H9 (cell line): ENCODE measurements around the gene TSPAN9. TPM values are rescaled to one million over a fixed set of nuclear protein-coding genes. Genes with fewer than 3 reads are reported as not detected.
A peak's percentile ranks its signal among the peaks of the same experiment; 100 is the strongest.

Experiments
- DNase-seq: peaks from one replicate; pipeline ENCODE4 v3.0.0-alpha.2; 2017
- H2AFZ ChIP-seq: one replicate; pipeline ENCODE4 v1.6.1; 2013; ENCODE audit warnings: mild to moderate bottlenecking, low read length, control low read depth, moderate library complexity
- H2AK5ac ChIP-seq: 2 replicates; pipeline ENCODE4 v1.6.1; 2013; ENCODE audit warnings: low read length, control low read depth, mixed read lengths; ENCODE audit not compliant: insufficient read length
- H2BK120ac ChIP-seq: one replicate; pipeline ENCODE4 v1.6.1; 2013; ENCODE audit warnings: low read depth, mild to moderate bottlenecking, low read length, control low read depth, inconsistent platforms; ENCODE audit not compliant: poor library complexity, severe bottlenecking
- H2BK12ac ChIP-seq: 2 replicates; pipeline ENCODE4 v1.6.1; 2013; ENCODE audit warnings: low read length, control low read depth, mixed read lengths, low read depth; ENCODE audit not compliant: insufficient read length
- H2BK15ac ChIP-seq: 2 replicates; pipeline ENCODE4 v1.6.1; 2013; ENCODE audit warnings: low read depth, low read length, control low read depth
- H2BK20ac ChIP-seq: one replicate; pipeline ENCODE4 v1.6.1; 2013; ENCODE audit warnings: low read depth, mild to moderate bottlenecking, low read length, control low read depth, inconsistent platforms; ENCODE audit not compliant: poor library complexity, severe bottlenecking
- H2BK5ac ChIP-seq: 2 replicates; pipeline ENCODE4 v1.6.1; 2013; ENCODE audit warnings: low read length, control low read depth, mixed read lengths; ENCODE audit not compliant: insufficient read length
- H3K14ac ChIP-seq: 2 replicates; pipeline ENCODE4 v1.6.1; 2013; ENCODE audit warnings: low read length, control low read depth; ENCODE audit not compliant: insufficient read depth
- H3K18ac ChIP-seq: 2 replicates; pipeline ENCODE4 v1.6.1; 2013; ENCODE audit warnings: low read depth, mild to moderate bottlenecking, mixed read lengths, low read length, control low read depth; ENCODE audit not compliant: insufficient read length
- H3K23ac ChIP-seq: 2 replicates; pipeline ENCODE4 v1.6.1; 2013; ENCODE audit warnings: low read length, control low read depth, mixed read lengths, low read depth; ENCODE audit not compliant: insufficient read length
- H3K23me2 ChIP-seq: 2 replicates; pipeline ENCODE4 v1.6.1; 2013; ENCODE audit warnings: low read depth, mild to moderate bottlenecking, mixed read lengths, low read length, control low read depth; ENCODE audit not compliant: insufficient read length, poor library complexity, severe bottlenecking
- H3K27ac ChIP-seq: 2 replicates; pipeline ENCODE4 v1.5.1; 2013; ENCODE audit warnings: low read length, control low read depth, mixed read lengths, low read depth; ENCODE audit not compliant: insufficient read length
- H3K27me3 ChIP-seq: 2 replicates; pipeline ENCODE4 v1.6.1; 2013; ENCODE audit warnings: low read length, control low read depth, inconsistent platforms; ENCODE audit not compliant: insufficient read depth
- H3K4ac ChIP-seq: 2 replicates; pipeline ENCODE4 v1.6.1; 2013; ENCODE audit warnings: low read depth, mild to moderate bottlenecking, control low read depth, inconsistent platforms, low read length, moderate library complexity
- H3K4me1 ChIP-seq: 2 replicates; pipeline ENCODE4 v1.6.1; 2013; ENCODE audit warnings: low read length, control low read depth, inconsistent platforms; ENCODE audit not compliant: insufficient read depth
- H3K4me2 ChIP-seq: 2 replicates; pipeline ENCODE4 v1.6.1; 2013; ENCODE audit warnings: low read length, control low read depth, mixed read lengths; ENCODE audit not compliant: insufficient read length, insufficient read depth
- H3K56ac ChIP-seq: 2 replicates; pipeline ENCODE4 v1.6.1; 2013; ENCODE audit warnings: low read depth, mild to moderate bottlenecking, mixed read lengths, low read length, control low read depth; ENCODE audit not compliant: insufficient read length
- H3K79me1 ChIP-seq: 2 replicates; pipeline ENCODE4 v1.6.1; 2013; ENCODE audit warnings: low read depth, mild to moderate bottlenecking, moderate library complexity, low read length, control low read depth, inconsistent platforms; ENCODE audit not compliant: insufficient read depth, poor library complexity, severe bottlenecking
- H3K79me2 ChIP-seq: 2 replicates; pipeline ENCODE4 v1.6.1; 2013; ENCODE audit warnings: low read length, control low read depth, inconsistent platforms; ENCODE audit not compliant: insufficient read depth
- H3K9ac ChIP-seq: 2 replicates; pipeline ENCODE4 v1.6.1; 2013; ENCODE audit warnings: low read length, control low read depth, mixed read lengths; ENCODE audit not compliant: insufficient read length; ENCODE audit errors: extremely low read depth
- H3K9me3 ChIP-seq: one replicate; pipeline ENCODE4 v1.6.1; 2013; ENCODE audit warnings: low read depth, low read length, inconsistent platforms; ENCODE audit not compliant: control insufficient read depth
- H3T11ph ChIP-seq: one replicate; pipeline ENCODE4 v1.6.1; 2013; ENCODE audit warnings: mild to moderate bottlenecking, low read length, control low read depth, inconsistent platforms
- H4K20me1 ChIP-seq: one replicate; pipeline ENCODE4 v1.6.1; 2013; ENCODE audit not compliant: control insufficient read depth, insufficient read length, insufficient read depth
- H4K5ac ChIP-seq: 2 replicates; pipeline ENCODE4 v1.6.1; 2013; ENCODE audit warnings: low read depth, mild to moderate bottlenecking, mixed read lengths, low read length, control low read depth; ENCODE audit not compliant: insufficient read length
- H4K8ac ChIP-seq: replicated peaks from 2 replicates; pipeline ENCODE4 v1.6.1; 2013; ENCODE audit warnings: low read length, control low read depth, mixed read lengths, low read depth; ENCODE audit not compliant: insufficient read length
- H4K91ac ChIP-seq: 2 replicates; pipeline ENCODE4 v1.6.1; 2013; ENCODE audit warnings: low read depth, mild to moderate bottlenecking, moderate library complexity, mixed read lengths, low read length, control low read depth; ENCODE audit not compliant: insufficient read length
- H3K27ac Mint-ChIP-seq, 3 experiments: 2 replicates in 2 of 3; 3 replicates in 1 of 3; pipeline ENCODE4 v1.8.0; 2020 to 2021; ENCODE audit warnings: mixed read lengths in 3 of 3, mild to moderate bottlenecking in 1 of 3, moderate library complexity in 1 of 3
- H3K27me3 Mint-ChIP-seq: 2 replicates; pipeline ENCODE4 v1.8.0; 2021; ENCODE audit warnings: low read depth, mild to moderate bottlenecking, moderate library complexity, mixed read lengths
- H3K36me3 Mint-ChIP-seq, 3 experiments: 2 replicates in 2 of 3; 3 replicates in 1 of 3; pipeline ENCODE4 v1.8.0; 2020 to 2021; ENCODE audit warnings: low read depth in 3 of 3, mixed read lengths in 3 of 3; ENCODE audit not compliant: insufficient read depth in 1 of 3
- H3K4me1 Mint-ChIP-seq, 2 experiments: 2 replicates each; pipeline ENCODE4 v1.8.0; 2020; ENCODE audit warnings: mixed read lengths in 2 of 2
- H3K4me3 Mint-ChIP-seq, 2 experiments: 2 replicates in 1 of 2; 3 replicates in 1 of 2; pipeline ENCODE4 v1.8.0; 2020 to 2021; ENCODE audit warnings: mild to moderate bottlenecking in 2 of 2, mixed read lengths in 2 of 2, moderate library complexity in 1 of 2
- H3K9me3 Mint-ChIP-seq, 2 experiments: 2 replicates in 1 of 2; 3 replicates in 1 of 2; pipeline ENCODE4 v1.8.0; 2020; ENCODE audit warnings: mild to moderate bottlenecking in 2 of 2, mixed read lengths in 2 of 2, moderate library complexity in 1 of 2
- CTCF ChIP-seq: fragments of 200-600 bp; sonication (generic); conservative IDR thresholded peaks from 3 replicates; pipeline ENCODE4 v1.8.0; 2021; ENCODE audit warnings: antibody characterized with exemption, mild to moderate bottlenecking
- WGBS: extraction: QIAGEN DNeasy Blood & Tissue Kit; methylation state at CpG from one replicate; pipeline ENCODE4 v1.1.7; 2013; ENCODE audit warnings: missing lambda C conversion rate, low lambda C conversion rate, mixed read lengths; ENCODE audit not compliant: insufficient read length; ENCODE audit errors: extremely low coverage; 5-methylcytosine and 5-hydroxymethylcytosine counted together
- total RNA-seq: library from RNA; stranded (reverse); gene quantifications from 2 replicates; pipeline ENCODE4 v1.2.1, GENCODE V29; 2021

The TSPAN9 gene
- total RNA-seq, 1 experiment from 2014 or later: 19.0 TPM

GRCh38 chr12:3176754-3177153, 99.6 kb downstream of the TSPAN9 start:
- no CpG with 5 or more reads among the region's 9 CpGs for WGBS
- no peak overlapping the region for H3K4ac ChIP-seq

More at GRCh38 chr12:3176754-3177153, 99.6 kb downstream of the TSPAN9 start:
- Mint-ChIP-seq H3K4me1 (peaks cover 33 to 44% of the 10 kb centered on the region in 2 experiments), H3K4me3 (no peak overlapping the region), H3K9me3 (no peaks in the 10 kb centered on the region), H3K27me3 (no peaks in the 10 kb centered on the region), H3K36me3 (no peaks in the 10 kb centered on the region), H3K27ac (peak overlapping the region in 1 of 3 experiments; percentile 6; a peak in 1 of 7 replicates)
- H4K5ac ChIP-seq: no peak overlapping the region
- no peak for TF ChIP-seq CTCF
- no peaks in the 10 kb centered on the region for H3K9me3 ChIP-seq
- H4K20me1 ChIP-seq: no peaks in the 10 kb centered on the region
- no peak for DNase-seq
- no peak overlapping the region for H2BK20ac ChIP-seq
- H3K23ac ChIP-seq: no peak overlapping the region
- no peaks in the 10 kb centered on the region for H3K79me1 ChIP-seq
- no peaks in the 10 kb centered on the region for H3K27me3 ChIP-seq
- H2AFZ ChIP-seq: no peak overlapping the region
- H3K23me2 ChIP-seq: peaks cover 7% of the 10 kb centered on the region
- H3K9ac ChIP-seq: no peak overlapping the region
- H3K4me1 ChIP-seq: peaks cover 6% of the 10 kb centered on the region; the same call in 1 of the 2 replicates
- no peak overlapping the region for H4K91ac ChIP-seq
- H4K8ac ChIP-seq: no peak overlapping the region
- H3K79me2 ChIP-seq: no peaks in the 10 kb centered on the region
- no peak overlapping the region for H2BK12ac ChIP-seq
- H3K27ac ChIP-seq: no peak overlapping the region
- H2AK5ac ChIP-seq: no peak overlapping the region
- no peak overlapping the region for H3K14ac ChIP-seq
- no peak overlapping the region for H3T11ph ChIP-seq
- H3K4me2 ChIP-seq: no peak overlapping the region
- no peak overlapping the region for H3K18ac ChIP-seq
- H2BK15ac ChIP-seq: no peak overlapping the region
- H2BK5ac ChIP-seq: no peak overlapping the region
- H2BK120ac ChIP-seq: no peak overlapping the region
- no peak overlapping the region for H3K56ac ChIP-seq
